Prostate gland (tissue), 2 donors: ENCODE results near the gene RTP5.

Source experiments
- CTCF ChIP-seq, 4 experiments: fragments of 200-600 bp in 2 of 4; fragments of 450-650 bp in 2 of 4; sonication (generic) in 2 of 4; IDR thresholded peaks; 1 replicate in 3 of 4; 2 replicates in 1 of 4; pipeline ENCODE4 v1.5.1; 2016 to 2019; ENCODE audit warnings: antibody characterized with exemption in 4 of 4, mild to moderate bottlenecking in 2 of 4, moderate library complexity in 2 of 4
- POLR2A ChIP-seq: fragments of 450-650 bp; IDR thresholded peaks from one replicate; pipeline ENCODE4 v1.6.1; 2016; ENCODE audit warnings: antibody characterized with exemption, mild to moderate bottlenecking
- POLR2AphosphoS5 ChIP-seq: sonication (generic); formaldehyde crosslinking; IDR thresholded peaks from one replicate; pipeline ENCODE4 v1.6.1; 2017; ENCODE audit warnings: antibody characterized with exemption

GRCh38 chr2:241906826-241907570 lies 37.5 kb downstream of the RTP5 start:
- TF ChIP-seq POLR2AphosphoS5: no peak
- no peak for TF ChIP-seq CTCF (IDR thresholded peaks at IDR 0.05)
- no peak for TF ChIP-seq POLR2A
